HepG2 (cell line): ENCODE results near the gene GNAI2. TPM values are rescaled to one million over a fixed set of nuclear protein-coding genes. Genes with fewer than 3 reads are reported as not detected.
A peak's percentile ranks its signal among the peaks of the same experiment; 100 is the strongest.

Experiments used
- BRD4 ChIP-seq: sonication (generic); formaldehyde crosslinking; IDR thresholded peaks from 2 replicates; pipeline ENCODE4 v1.4.0; 2020; ENCODE audit warnings: missing genetic modification reagents
- GATAD1 ChIP-seq: IDR thresholded peaks from 2 replicates; pipeline ENCODE4 v1.6.1; 2016; ENCODE audit warnings: missing genetic modification reagents, missing compliant biosample characterization
- HCFC1 ChIP-seq: fragments of 150-350 bp; IDR thresholded peaks from 2 replicates; pipeline ENCODE4 v1.6.1; 2014; ENCODE audit warnings: low read depth, low read length
- KLF13 ChIP-seq: sonication (generic); formaldehyde crosslinking; IDR thresholded peaks from 2 replicates; pipeline ENCODE4 v1.4.0; 2020; ENCODE audit warnings: mild to moderate bottlenecking, missing genetic modification reagents
- PAWR ChIP-seq: sonication (generic); formaldehyde crosslinking; IDR thresholded peaks from 2 replicates; pipeline ENCODE4 v1.4.0; 2020; ENCODE audit warnings: missing genetic modification reagents, mild to moderate bottlenecking, borderline replicate concordance
- POLR2G ChIP-seq: fragments of 200-400 bp; formaldehyde crosslinking; IDR thresholded peaks from 2 replicates; pipeline ENCODE4 v1.6.1; 2018; ENCODE audit warnings: mild to moderate bottlenecking, low read depth, low read length, moderate library complexity
- SMC3 ChIP-seq: IDR thresholded peaks from 2 replicates; pipeline ENCODE4 v1.6.1; 2011; ENCODE audit warnings: low read length, improper control_type of control experiment
- SP4 ChIP-seq: sonication (generic); formaldehyde crosslinking; IDR thresholded peaks from 2 replicates; pipeline ENCODE4 v1.8.1; 2023; ENCODE audit warnings: mild to moderate bottlenecking, missing genetic modification reagents
- TBX2 ChIP-seq: sonication (generic); formaldehyde crosslinking; IDR thresholded peaks from 2 replicates; pipeline ENCODE4 v1.5.0; 2020; ENCODE audit warnings: missing genetic modification reagents, mild to moderate bottlenecking, borderline replicate concordance
- TCF7L2 ChIP-seq: IDR thresholded peaks from 2 replicates; pipeline ENCODE4 v1.6.1; 2011; ENCODE audit warnings: mild to moderate bottlenecking, low read depth, low read length, moderate library complexity
- TOE1 ChIP-seq: sonication (generic); formaldehyde crosslinking; IDR thresholded peaks from 2 replicates; pipeline ENCODE4 v1.4.0; 2020; ENCODE audit warnings: mild to moderate bottlenecking, missing genetic modification reagents
- ZFP1 ChIP-seq: IDR thresholded peaks from 2 replicates; pipeline ENCODE4 v1.6.1; 2016
- ZNF121 ChIP-seq: sonication (generic); formaldehyde crosslinking; IDR thresholded peaks from 2 replicates; pipeline ENCODE4 v1.5.0; 2020; ENCODE audit warnings: mild to moderate bottlenecking, missing genetic modification reagents
- ZNF136 ChIP-seq: sonication (generic); formaldehyde crosslinking; IDR thresholded peaks from 2 replicates; pipeline ENCODE4 v1.8.1; 2022; ENCODE audit warnings: low read depth, mild to moderate bottlenecking, moderate library complexity, missing genetic modification reagents
- ZNF24 ChIP-seq: fragments of 450-650 bp; IDR thresholded peaks from 2 replicates; pipeline ENCODE4 v1.6.1; 2017; ENCODE audit warnings: antibody characterized with exemption, mild to moderate bottlenecking
- ZNF382 ChIP-seq: sonication (generic); formaldehyde crosslinking; IDR thresholded peaks from 2 replicates; pipeline ENCODE4 v1.5.0; 2020; ENCODE audit warnings: missing genetic modification reagents, mild to moderate bottlenecking, borderline replicate concordance
- ZNF383 ChIP-seq: sonication (generic); formaldehyde crosslinking; IDR thresholded peaks from 2 replicates; pipeline ENCODE4 v1.4.0; 2020; ENCODE audit warnings: missing genetic modification reagents, mild to moderate bottlenecking, borderline replicate concordance
- ZNF510 ChIP-seq: sonication (generic); formaldehyde crosslinking; IDR thresholded peaks from 2 replicates; pipeline ENCODE4 v1.4.0; 2020; ENCODE audit warnings: low read depth, mild to moderate bottlenecking, missing genetic modification reagents
- ZNF749 ChIP-seq: sonication (generic); formaldehyde crosslinking; IDR thresholded peaks from 2 replicates; pipeline ENCODE4 v1.8.0; 2022; ENCODE audit warnings: mild to moderate bottlenecking, missing genetic modification reagents, moderate library complexity, borderline replicate concordance
- ZNF766 ChIP-seq: sonication (generic); formaldehyde crosslinking; IDR thresholded peaks from 2 replicates; pipeline ENCODE4 v1.5.0; 2020; ENCODE audit warnings: missing genetic modification reagents, borderline replicate concordance
- ZSCAN9 ChIP-seq: IDR thresholded peaks from 2 replicates; pipeline ENCODE4 v1.6.1; 2016; ENCODE audit warnings: borderline replicate concordance
- polyA plus RNA-seq, 8 experiments: library from polyadenylated mRNA; depleted of rRNA in 3 of 8; stranded (reverse) in 7 of 8; unstranded in 1 of 8; fragments of >200 nt; fragmentation: Illumina TruSeq in 4 of 8; extraction: Trizol in 4 of 8; gene quantifications; 2 replicates each; pipeline versions ENCODE4 v1.2.1 to v1.2.3, GENCODE V29; 2011 to 2016; ENCODE audit warnings: low read depth in 4 of 8, missing spikeins in 1 of 8, mixed read lengths in 1 of 8; ENCODE audit not compliant: insufficient read depth in 1 of 8
- total RNA-seq, 5 experiments: library from RNA; depleted of rRNA; stranded (reverse); fragments of >200 nt; fragmentation: Illumina TruSeq; extraction: Trizol; gene quantifications; 2 replicates each; pipeline ENCODE4 v1.2.3, GENCODE V29; 2016; ENCODE audit warnings: low read depth in 1 of 5
- TF ChIP-seq, protein P1 (sequence below): sonication (generic); formaldehyde crosslinking; conservative IDR thresholded peaks from 2 replicates; pipeline ENCODE4 v1.4.0; 2020; ENCODE audit warnings: mild to moderate bottlenecking, missing genetic modification reagents, moderate library complexity
- TF ChIP-seq, protein P2 (sequence below): sonication (generic); formaldehyde crosslinking; IDR thresholded peaks from 2 replicates; pipeline ENCODE4 v1.5.0; 2020; ENCODE audit warnings: mild to moderate bottlenecking, low read depth, missing genetic modification reagents, borderline replicate concordance
- TF ChIP-seq, protein P3 (sequence below): sonication (generic); formaldehyde crosslinking; IDR thresholded peaks from 2 replicates; pipeline ENCODE4 v1.5.0; 2020; ENCODE audit warnings: missing genetic modification reagents, mild to moderate bottlenecking, borderline replicate concordance

The GNAI2 gene
- total and polyA plus RNA-seq, 2 of the 13 experiments (the other 11 are each of a cell fraction or from before 2014, with no cell fraction given), result 51.1 to 66.2 TPM

- TF ChIP-seq PAWR (CRISPR knock-in tag), result no peak
- TF ChIP-seq ZFP1 (CRISPR knock-in tag), result 0 out of 2 replicates have a peak, but pooled peaks have one; percentile 68
- no peak for TF ChIP-seq ZNF383 (CRISPR knock-in tag)
- TF ChIP-seq SMC3, result peak; percentile 53; the same call in 1 of the 2 replicates
- peak; percentile 86 for TF ChIP-seq SP4 (CRISPR knock-in tag)
- TF ChIP-seq ZNF136 (CRISPR knock-in tag), result no peak
- TF ChIP-seq GATAD1 (CRISPR knock-in tag), result peak; percentile 60; the same call in 1 of the 2 replicates
- TF ChIP-seq TCF7L2, result peak; percentile 69; the same call in 1 of the 2 replicates
- peak; percentile 97 for TF ChIP-seq TBX2 (CRISPR knock-in tag)
- 0 out of 2 replicates have a peak, but pooled peaks have one; percentile 15 for TF ChIP-seq ZSCAN9 (CRISPR knock-in tag)
- TF ChIP-seq, protein P1, sequence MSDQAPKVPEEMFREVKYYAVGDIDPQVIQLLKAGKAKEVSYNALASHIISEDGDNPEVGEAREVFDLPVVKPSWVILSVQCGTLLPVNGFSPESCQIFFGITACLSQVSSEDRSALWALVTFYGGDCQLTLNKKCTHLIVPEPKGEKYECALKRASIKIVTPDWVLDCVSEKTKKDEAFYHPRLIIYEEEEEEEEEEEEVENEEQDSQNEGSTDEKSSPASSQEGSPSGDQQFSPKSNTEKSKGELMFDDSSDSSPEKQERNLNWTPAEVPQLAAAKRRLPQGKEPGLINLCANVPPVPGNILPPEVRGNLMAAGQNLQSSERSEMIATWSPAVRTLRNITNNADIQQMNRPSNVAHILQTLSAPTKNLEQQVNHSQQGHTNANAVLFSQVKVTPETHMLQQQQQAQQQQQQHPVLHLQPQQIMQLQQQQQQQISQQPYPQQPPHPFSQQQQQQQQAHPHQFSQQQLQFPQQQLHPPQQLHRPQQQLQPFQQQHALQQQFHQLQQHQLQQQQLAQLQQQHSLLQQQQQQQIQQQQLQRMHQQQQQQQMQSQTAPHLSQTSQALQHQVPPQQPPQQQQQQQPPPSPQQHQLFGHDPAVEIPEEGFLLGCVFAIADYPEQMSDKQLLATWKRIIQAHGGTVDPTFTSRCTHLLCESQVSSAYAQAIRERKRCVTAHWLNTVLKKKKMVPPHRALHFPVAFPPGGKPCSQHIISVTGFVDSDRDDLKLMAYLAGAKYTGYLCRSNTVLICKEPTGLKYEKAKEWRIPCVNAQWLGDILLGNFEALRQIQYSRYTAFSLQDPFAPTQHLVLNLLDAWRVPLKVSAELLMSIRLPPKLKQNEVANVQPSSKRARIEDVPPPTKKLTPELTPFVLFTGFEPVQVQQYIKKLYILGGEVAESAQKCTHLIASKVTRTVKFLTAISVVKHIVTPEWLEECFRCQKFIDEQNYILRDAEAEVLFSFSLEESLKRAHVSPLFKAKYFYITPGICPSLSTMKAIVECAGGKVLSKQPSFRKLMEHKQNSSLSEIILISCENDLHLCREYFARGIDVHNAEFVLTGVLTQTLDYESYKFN (CRISPR knock-in tag), result peak; percentile 83; the same call in 1 of the 2 replicates
- peak; percentile 70; the same call in 1 of the 2 replicates for TF ChIP-seq TOE1 (CRISPR knock-in tag)
- peak; percentile 92 for TF ChIP-seq BRD4 (CRISPR knock-in tag)
- TF ChIP-seq, protein P2, sequence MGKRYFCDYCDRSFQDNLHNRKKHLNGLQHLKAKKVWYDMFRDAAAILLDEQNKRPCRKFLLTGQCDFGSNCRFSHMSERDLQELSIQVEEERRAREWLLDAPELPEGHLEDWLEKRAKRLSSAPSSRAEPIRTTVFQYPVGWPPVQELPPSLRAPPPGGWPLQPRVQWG (CRISPR knock-in tag), result no peak
- TF ChIP-seq ZNF766 (CRISPR knock-in tag), result peak; percentile 71; the same call in 1 of the 2 replicates
- TF ChIP-seq ZNF382, result no peak
- TF ChIP-seq ZNF121, result peak; percentile 68
- TF ChIP-seq ZNF749 (CRISPR knock-in tag), result 0 out of 2 replicates have a peak, but pooled peaks have one; percentile 81
- TF ChIP-seq POLR2G, result peak; percentile 79
- no peak; the same call in 1 of the 2 replicates for TF ChIP-seq ZNF24
- TF ChIP-seq, protein P3, sequence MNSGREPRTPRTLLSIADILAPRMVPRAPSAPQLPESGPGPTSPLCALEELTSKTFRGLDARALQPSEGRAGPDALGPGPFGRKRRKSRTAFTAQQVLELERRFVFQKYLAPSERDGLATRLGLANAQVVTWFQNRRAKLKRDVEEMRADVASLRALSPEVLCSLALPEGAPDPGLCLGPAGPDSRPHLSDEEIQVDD (CRISPR knock-in tag), result no peak
- no peak for TF ChIP-seq ZNF510
- 0 out of 2 replicates have a peak, but pooled peaks have one; percentile 8 for TF ChIP-seq HCFC1
- TF ChIP-seq KLF13 (CRISPR knock-in tag), result 0 out of 2 replicates have a peak, but pooled peaks have one; percentile 62
These were observed 24.3 kb downstream of the GNAI2 start (continued) for GRCh38 chr3:50260027-50260941.
